ENCODE data around the gene BMI1.

Gene BMI1

GRCh38 chr10:22301193-22301592 lies 19.7 kb upstream of the BMI1 start:
- CTCF ChIA-PET: no interaction called here
- TF ChIP-seq, protein P1, sequence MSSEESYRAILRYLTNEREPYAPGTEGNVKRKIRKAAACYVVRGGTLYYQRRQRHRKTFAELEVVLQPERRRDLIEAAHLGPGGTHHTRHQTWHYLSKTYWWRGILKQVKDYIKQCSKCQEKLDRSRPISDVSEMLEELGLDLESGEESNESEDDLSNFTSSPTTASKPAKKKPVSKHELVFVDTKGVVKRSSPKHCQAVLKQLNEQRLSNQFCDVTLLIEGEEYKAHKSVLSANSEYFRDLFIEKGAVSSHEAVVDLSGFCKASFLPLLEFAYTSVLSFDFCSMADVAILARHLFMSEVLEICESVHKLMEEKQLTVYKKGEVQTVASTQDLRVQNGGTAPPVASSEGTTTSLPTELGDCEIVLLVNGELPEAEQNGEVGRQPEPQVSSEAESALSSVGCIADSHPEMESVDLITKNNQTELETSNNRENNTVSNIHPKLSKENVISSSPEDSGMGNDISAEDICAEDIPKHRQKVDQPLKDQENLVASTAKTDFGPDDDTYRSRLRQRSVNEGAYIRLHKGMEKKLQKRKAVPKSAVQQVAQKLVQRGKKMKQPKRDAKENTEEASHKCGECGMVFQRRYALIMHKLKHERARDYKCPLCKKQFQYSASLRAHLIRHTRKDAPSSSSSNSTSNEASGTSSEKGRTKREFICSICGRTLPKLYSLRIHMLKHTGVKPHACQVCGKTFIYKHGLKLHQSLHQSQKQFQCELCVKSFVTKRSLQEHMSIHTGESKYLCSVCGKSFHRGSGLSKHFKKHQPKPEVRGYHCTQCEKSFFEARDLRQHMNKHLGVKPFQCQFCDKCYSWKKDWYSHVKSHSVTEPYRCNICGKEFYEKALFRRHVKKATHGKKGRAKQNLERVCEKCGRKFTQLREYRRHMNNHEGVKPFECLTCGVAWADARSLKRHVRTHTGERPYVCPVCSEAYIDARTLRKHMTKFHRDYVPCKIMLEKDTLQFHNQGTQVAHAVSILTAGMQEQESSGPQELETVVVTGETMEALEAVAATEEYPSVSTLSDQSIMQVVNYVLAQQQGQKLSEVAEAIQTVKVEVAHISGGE (tag by site-specific recombination; conservative IDR thresholded peaks at IDR 0.05; ENCODE audit: low read depth): no peak
- TF ChIP-seq, protein P2, sequence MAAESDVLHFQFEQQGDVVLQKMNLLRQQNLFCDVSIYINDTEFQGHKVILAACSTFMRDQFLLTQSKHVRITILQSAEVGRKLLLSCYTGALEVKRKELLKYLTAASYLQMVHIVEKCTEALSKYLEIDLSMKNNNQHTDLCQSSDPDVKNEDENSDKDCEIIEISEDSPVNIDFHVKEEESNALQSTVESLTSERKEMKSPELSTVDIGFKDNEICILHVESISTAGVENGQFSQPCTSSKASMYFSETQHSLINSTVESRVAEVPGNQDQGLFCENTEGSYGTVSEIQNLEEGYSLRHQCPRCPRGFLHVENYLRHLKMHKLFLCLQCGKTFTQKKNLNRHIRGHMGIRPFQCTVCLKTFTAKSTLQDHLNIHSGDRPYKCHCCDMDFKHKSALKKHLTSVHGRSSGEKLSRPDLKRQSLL (tag by site-specific recombination; IDR thresholded peaks at IDR 0.05): no peak
- TF ChIP-seq ZNF768 (tag by site-specific recombination; IDR thresholded peaks at IDR 0.05) (no peak), ZNF549 (tag by site-specific recombination; IDR thresholded peaks at IDR 0.05) (no peak), PRDM6 (tag by site-specific recombination; IDR thresholded peaks at IDR 0.05) (no peak), ZNF426 (tag by site-specific recombination; IDR thresholded peaks at IDR 0.05) (no peak), ZNF138 (tag by site-specific recombination; IDR thresholded peaks at IDR 0.05; ENCODE audit: borderline replicate concordance) (no peak), ZNF624 (tag by site-specific recombination; IDR thresholded peaks at IDR 0.05) (no peak), ZNF48 (tag by site-specific recombination; IDR thresholded peaks at IDR 0.05) (no peak), ZNF600 (tag by site-specific recombination; IDR thresholded peaks at IDR 0.05) (0 out of 2 replicates have a peak, but pooled peaks have one; percentile 20), CTCF (tag by site-specific recombination; IDR thresholded peaks at IDR 0.05) (0 out of 2 replicates have a peak, but pooled peaks have one; percentile 23)
- TF ChIP-seq, protein P3, sequence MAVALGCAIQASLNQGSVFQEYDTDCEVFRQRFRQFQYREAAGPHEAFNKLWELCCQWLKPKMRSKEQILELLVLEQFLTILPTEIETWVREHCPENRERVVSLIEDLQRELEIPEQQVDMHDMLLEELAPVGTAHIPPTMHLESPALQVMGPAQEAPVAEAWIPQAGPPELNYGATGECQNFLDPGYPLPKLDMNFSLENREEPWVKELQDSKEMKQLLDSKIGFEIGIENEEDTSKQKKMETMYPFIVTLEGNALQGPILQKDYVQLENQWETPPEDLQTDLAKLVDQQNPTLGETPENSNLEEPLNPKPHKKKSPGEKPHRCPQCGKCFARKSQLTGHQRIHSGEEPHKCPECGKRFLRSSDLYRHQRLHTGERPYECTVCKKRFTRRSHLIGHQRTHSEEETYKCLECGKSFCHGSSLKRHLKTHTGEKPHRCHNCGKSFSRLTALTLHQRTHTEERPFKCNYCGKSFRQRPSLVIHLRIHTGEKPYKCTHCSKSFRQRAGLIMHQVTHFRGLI (tag by site-specific recombination; IDR thresholded peaks at IDR 0.05): no peak
- TF ChIP-seq, protein P4, sequence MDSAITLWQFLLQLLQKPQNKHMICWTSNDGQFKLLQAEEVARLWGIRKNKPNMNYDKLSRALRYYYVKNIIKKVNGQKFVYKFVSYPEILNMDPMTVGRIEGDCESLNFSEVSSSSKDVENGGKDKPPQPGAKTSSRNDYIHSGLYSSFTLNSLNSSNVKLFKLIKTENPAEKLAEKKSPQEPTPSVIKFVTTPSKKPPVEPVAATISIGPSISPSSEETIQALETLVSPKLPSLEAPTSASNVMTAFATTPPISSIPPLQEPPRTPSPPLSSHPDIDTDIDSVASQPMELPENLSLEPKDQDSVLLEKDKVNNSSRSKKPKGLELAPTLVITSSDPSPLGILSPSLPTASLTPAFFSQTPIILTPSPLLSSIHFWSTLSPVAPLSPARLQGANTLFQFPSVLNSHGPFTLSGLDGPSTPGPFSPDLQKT (IDR thresholded peaks at IDR 0.05; ENCODE audit: borderline replicate concordance, low read depth, low read length): no peak
- POLR2A ChIA-PET: no interaction called here
- H3K4me3 ChIP-seq (ENCODE audit: low read depth, low read length): no peak overlapping the region
- no peaks in the 10 kb centered on the region for H3K36me3 ChIP-seq (ENCODE audit: control insufficient read depth in 2 of 2, insufficient read depth in 1 of 2, low read length in 2 of 2)
- H3K4me1 ChIP-seq (ENCODE audit: control insufficient read depth, insufficient read depth, low read length): no peaks in the 10 kb centered on the region
- H3K27ac ChIP-seq (ENCODE audit: extremely low read depth, low read depth, low read length): no peak overlapping the region
- no peaks in the 10 kb centered on the region for H3K9me3 ChIP-seq (ENCODE audit: control insufficient read depth, insufficient read depth, low read depth, low read length)

GRCh38 chr10:22303461-22303860 lies 17.4 kb upstream of the BMI1 start:
- Histone ChIP-seq H3K4me1 (ENCODE audit: control insufficient read depth, insufficient read depth, low read length) (no peaks in the 10 kb centered on the region), H3K27ac (ENCODE audit: extremely low read depth, low read depth, low read length) (no peak overlapping the region), H3K36me3 (ENCODE audit: control insufficient read depth in 2 of 2, insufficient read depth in 1 of 2, low read length in 2 of 2) (no peaks in the 10 kb centered on the region), H3K9me3 (ENCODE audit: control insufficient read depth, insufficient read depth, low read depth, low read length) (no peaks in the 10 kb centered on the region), H3K4me3 (ENCODE audit: low read depth, low read length) (no peak overlapping the region)
- ChIA-PET CTCF (no interaction called here), POLR2A (no interaction called here)
- TF ChIP-seq SCRT2 (tag by site-specific recombination; IDR thresholded peaks at IDR 0.05) (no peak), REPIN1 (tag by site-specific recombination; IDR thresholded peaks at IDR 0.05; ENCODE audit: low read depth) (no peak), ZNF221 (tag by site-specific recombination; IDR thresholded peaks at IDR 0.05; ENCODE audit: borderline replicate concordance) (no peak), ZNF555 (tag by site-specific recombination; conservative IDR thresholded peaks at IDR 0.05) (no peak), ZNF121 (tag by site-specific recombination; IDR thresholded peaks at IDR 0.05) (no peak), IKZF3 (tag by site-specific recombination; IDR thresholded peaks at IDR 0.05) (no peak), OVOL3 (tag by site-specific recombination; IDR thresholded peaks at IDR 0.05) (no peak)
- TF ChIP-seq, protein P5, sequence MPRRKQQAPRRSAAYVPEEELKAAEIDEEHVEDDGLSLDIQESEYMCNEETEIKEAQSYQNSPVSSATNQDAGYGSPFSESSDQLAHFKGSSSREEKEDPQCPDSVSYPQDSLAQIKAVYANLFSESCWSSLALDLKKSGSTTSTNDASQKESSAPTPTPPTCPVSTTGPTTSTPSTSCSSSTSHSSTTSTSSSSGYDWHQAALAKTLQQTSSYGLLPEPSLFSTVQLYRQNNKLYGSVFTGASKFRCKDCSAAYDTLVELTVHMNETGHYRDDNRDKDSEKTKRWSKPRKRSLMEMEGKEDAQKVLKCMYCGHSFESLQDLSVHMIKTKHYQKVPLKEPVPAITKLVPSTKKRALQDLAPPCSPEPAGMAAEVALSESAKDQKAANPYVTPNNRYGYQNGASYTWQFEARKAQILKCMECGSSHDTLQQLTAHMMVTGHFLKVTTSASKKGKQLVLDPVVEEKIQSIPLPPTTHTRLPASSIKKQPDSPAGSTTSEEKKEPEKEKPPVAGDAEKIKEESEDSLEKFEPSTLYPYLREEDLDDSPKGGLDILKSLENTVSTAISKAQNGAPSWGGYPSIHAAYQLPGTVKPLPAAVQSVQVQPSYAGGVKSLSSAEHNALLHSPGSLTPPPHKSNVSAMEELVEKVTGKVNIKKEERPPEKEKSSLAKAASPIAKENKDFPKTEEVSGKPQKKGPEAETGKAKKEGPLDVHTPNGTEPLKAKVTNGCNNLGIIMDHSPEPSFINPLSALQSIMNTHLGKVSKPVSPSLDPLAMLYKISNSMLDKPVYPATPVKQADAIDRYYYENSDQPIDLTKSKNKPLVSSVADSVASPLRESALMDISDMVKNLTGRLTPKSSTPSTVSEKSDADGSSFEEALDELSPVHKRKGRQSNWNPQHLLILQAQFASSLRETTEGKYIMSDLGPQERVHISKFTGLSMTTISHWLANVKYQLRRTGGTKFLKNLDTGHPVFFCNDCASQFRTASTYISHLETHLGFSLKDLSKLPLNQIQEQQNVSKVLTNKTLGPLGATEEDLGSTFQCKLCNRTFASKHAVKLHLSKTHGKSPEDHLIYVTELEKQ (tag by site-specific recombination; IDR thresholded peaks at IDR 0.05; ENCODE audit: borderline replicate concordance): no peak
